GM12874 (cell line): ENCODE results near the gene NLRP14.

Source experiments
- TF ChIP-seq, protein P1 (sequence below): IDR thresholded peaks from 2 replicates; pipeline ENCODE4 v1.5.1; 2011; ENCODE audit warnings: low read depth, mild to moderate bottlenecking, control low read depth, low read length, moderate library complexity; ENCODE audit not compliant: insufficient read depth

NLRP14 gene, protein sequence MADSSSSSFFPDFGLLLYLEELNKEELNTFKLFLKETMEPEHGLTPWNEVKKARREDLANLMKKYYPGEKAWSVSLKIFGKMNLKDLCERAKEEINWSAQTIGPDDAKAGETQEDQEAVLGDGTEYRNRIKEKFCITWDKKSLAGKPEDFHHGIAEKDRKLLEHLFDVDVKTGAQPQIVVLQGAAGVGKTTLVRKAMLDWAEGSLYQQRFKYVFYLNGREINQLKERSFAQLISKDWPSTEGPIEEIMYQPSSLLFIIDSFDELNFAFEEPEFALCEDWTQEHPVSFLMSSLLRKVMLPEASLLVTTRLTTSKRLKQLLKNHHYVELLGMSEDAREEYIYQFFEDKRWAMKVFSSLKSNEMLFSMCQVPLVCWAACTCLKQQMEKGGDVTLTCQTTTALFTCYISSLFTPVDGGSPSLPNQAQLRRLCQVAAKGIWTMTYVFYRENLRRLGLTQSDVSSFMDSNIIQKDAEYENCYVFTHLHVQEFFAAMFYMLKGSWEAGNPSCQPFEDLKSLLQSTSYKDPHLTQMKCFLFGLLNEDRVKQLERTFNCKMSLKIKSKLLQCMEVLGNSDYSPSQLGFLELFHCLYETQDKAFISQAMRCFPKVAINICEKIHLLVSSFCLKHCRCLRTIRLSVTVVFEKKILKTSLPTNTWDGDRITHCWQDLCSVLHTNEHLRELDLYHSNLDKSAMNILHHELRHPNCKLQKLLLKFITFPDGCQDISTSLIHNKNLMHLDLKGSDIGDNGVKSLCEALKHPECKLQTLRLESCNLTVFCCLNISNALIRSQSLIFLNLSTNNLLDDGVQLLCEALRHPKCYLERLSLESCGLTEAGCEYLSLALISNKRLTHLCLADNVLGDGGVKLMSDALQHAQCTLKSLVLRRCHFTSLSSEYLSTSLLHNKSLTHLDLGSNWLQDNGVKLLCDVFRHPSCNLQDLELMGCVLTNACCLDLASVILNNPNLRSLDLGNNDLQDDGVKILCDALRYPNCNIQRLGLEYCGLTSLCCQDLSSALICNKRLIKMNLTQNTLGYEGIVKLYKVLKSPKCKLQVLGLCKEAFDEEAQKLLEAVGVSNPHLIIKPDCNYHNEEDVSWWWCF

DNA sequence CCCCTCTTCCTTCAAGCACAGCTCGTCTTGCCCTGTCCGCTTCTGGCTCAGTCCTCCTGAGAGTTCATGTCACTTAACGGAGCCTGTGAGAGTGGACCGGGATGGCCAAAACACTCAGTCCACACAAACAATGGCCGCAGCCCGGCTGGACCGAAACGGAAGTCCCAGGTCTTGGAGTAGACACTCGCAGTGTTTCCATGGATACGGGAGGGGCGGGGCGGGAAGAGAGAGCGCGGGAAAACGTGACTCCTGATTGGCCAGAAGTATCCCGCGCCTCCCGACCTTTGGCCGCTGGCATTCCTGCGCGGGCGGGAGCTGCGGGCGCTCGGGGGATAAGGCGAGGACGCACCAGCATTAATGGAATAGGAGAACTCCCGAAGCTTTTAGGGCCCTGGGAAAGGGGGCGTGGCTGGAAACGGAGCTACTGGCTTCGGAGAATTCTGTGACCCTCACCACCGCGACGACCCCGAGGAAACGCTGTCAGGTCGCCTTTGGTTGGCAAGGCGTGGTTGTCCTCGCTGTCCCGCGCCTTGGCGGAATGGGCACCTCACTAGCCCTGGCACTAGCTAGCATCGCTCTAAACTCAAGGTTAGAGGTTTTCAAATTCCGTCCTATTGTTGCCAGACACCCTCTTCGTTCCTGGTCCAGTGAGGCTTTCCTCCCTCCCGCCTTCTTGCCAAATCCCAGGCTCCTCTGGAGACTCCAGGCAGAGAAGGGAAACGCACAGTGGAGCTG, at the start of gene NLRP14, which contains the start of gene ZNF214:
NLRP14 (plus strand) TSS at position 297 of the 735 bp plus-strand sequence. CDS start 18,108 bp downstream, outside the sequence.
ZNF214 (minus strand) TSS at position 164 of the 735 bp plus-strand sequence. CDS start 17,511 bp downstream, outside the sequence.
- TF ChIP-seq, protein P1, sequence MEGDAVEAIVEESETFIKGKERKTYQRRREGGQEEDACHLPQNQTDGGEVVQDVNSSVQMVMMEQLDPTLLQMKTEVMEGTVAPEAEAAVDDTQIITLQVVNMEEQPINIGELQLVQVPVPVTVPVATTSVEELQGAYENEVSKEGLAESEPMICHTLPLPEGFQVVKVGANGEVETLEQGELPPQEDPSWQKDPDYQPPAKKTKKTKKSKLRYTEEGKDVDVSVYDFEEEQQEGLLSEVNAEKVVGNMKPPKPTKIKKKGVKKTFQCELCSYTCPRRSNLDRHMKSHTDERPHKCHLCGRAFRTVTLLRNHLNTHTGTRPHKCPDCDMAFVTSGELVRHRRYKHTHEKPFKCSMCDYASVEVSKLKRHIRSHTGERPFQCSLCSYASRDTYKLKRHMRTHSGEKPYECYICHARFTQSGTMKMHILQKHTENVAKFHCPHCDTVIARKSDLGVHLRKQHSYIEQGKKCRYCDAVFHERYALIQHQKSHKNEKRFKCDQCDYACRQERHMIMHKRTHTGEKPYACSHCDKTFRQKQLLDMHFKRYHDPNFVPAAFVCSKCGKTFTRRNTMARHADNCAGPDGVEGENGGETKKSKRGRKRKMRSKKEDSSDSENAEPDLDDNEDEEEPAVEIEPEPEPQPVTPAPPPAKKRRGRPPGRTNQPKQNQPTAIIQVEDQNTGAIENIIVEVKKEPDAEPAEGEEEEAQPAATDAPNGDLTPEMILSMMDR: no peak

DNA sequence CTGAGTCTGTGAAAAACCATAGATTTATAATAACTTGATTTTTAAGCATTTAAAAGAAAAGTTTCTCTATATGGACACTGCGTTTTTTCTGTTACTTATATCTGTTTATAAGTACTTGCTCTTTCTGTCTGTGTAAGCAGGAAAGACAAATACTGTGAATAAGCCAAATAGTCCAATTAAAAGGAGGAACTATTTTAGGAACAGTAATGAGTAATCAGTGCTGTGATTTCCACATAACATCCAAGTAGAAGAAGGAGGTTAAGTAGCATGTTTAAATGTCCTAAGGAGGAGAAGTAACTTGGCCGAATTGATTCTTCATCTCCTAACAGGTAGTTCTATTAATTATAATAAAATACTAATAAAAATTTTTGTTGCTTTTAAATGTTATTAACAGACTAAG, 40.9 kb upstream of the NLRP14 start:
- TF ChIP-seq, protein P1: no peak

DNA sequence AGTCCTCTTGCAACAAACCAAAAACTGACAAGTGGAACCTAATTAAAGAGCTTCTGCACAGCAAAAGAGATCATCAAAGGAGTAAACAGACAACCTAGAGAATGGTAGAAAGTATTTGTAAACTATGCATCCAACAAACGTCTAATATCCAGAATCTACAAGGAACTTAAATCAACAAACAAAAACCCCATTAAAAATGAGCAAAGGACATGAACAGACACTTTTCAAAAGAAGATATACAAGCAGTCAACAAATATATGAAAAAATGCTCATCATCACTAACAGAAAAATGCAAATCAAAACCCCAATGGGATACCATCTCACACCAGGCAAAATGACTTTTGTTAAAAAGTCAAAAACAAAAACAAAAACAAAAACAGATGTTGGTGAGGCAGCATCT, 33.8 kb upstream of the NLRP14 start:
- TF ChIP-seq, protein P1: no peak

DNA sequence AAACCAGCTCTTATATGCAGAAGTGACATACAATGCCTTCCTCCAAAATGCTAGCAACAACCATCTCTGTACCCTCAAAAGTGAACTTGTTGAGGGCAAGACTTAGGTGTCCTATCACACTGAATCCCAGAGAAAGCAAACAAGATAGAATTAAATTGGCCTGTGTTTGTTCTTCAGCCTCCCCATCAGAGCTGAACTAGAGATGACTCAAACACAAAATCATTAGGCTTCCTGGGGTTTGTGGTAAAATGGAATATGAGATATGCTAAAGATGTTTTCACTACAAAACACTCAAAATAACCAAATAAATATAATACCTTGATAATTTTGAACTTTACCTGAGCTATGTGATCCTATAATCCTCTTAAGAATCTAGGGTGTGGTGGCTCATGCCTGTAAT, 31.8 kb upstream of the NLRP14 start:
- TF ChIP-seq, protein P1: no peak

DNA sequence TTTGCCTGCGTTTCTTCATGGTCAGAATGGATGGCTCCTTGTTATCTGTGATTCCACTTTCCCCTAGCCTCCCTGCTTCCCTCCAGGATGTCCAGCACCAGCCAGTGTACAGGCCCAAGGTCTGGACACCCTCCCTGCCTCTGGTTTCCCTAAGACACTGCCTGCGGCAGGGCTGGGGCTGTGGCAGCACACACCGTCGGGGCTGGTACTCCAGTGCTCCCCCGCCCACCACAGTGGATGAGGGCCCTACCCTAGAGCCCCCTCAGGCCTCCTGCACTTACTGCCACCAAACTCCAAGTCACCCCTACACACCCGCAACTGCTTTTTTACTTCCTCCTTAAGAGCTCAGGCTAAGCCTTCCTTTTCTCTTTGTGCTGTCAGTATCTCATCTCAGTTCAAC, 29.1 kb upstream of the NLRP14 start:
- TF ChIP-seq, protein P1: no peak

DNA sequence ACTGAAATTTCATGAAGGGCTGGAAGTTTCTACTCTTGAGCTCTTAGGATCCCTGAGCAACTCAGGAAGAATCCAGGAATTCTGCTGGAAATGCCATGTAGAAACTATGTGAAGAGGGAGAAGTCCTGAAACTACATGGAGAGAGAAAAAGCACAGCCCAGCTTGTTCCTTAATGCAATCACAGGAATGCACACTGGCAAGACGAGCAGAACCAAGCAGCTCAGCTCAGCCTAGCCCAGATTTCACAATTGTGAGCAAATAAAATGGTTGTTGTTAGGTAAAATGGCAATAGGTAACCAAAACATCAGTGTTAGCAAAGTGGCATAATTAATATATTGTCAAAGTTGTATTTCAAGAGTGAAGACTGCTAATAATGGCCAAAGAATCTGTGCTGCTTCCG, 28.3 kb upstream of the NLRP14 start:
- TF ChIP-seq, protein P1: no peak
